ENCODE data around the gene KCNE4. TPM values are rescaled to one million over a fixed set of nuclear protein-coding genes. Genes with fewer than 3 reads are reported as not detected.

KCNE4 gene
- total and polyA plus RNA-seq, 9 of the 15 experiments (the other 6 are each of a cell fraction or from before 2014, with no cell fraction given) = not detected

- H3K9ac ChIP-seq (ENCODE audit: insufficient read depth in 1 of 2, low read depth in 2 of 2, low read length in 2 of 2) = no peak overlapping the region
- H3K4me2 ChIP-seq (ENCODE audit: insufficient read depth, low read length) = no peak overlapping the region
- ChIA-PET CTCF (ENCODE audit: low intra/inter-chr PET ratio) (no interaction called here), POLR2A (interaction anchor here (0.6 kb wide), 1 partner anchor 428 kb away, joined by 3 read pairs; no protein-coding TSS in a partner anchor)
- no peaks in the 10 kb centered on the region for H3K9me3 ChIP-seq (replicated peaks; ENCODE audit: control insufficient read depth, insufficient read depth, low read depth, low read length)
- H3K27ac ChIP-seq (ENCODE audit: extremely low read depth, low read depth, low read length) = peak overlapping the region; percentile 35; the same call in 1 of the 3 replicates
- ATAC-seq (no peak), FAIRE-seq (no peak), DNase-seq (ENCODE audit: extremely low read depth in 1 of 4, low spot score in 3 of 4) (peak in 2 of 4 experiments; percentile 11 to 25)
- peak overlapping the region; percentile 98 for H2AFZ ChIP-seq (ENCODE audit: low read depth, low read length)
- no peak overlapping the region for H3K4me3 ChIP-seq
- no peaks in the 10 kb centered on the region for H3K9me1 ChIP-seq (ENCODE audit: control insufficient read depth, insufficient read depth, low read length)
- no peaks in the 10 kb centered on the region for H3K36me3 ChIP-seq (ENCODE audit: control insufficient read depth, insufficient read depth, low read length)
- H3K4me1 ChIP-seq (replicated peaks in 1 of 2; ENCODE audit: control insufficient read depth in 2 of 2, insufficient read depth in 2 of 2, low read length in 2 of 2) = peaks cover 9 to 44% of the 10 kb centered on the region in 2 experiments; a peak in 4 of 5 replicates
- H3K79me2 ChIP-seq (ENCODE audit: control insufficient read depth, insufficient read depth, low read length) = no peaks in the 10 kb centered on the region
- H4K20me1 ChIP-seq (replicated peaks; ENCODE audit: control insufficient read depth, insufficient read depth, low read length) = no peaks in the 10 kb centered on the region
- WGBS (ENCODE audit: insufficient coverage, low coverage, missing lambda C conversion rate) = 63% methylated on average over 3 of the region's 4 CpGs
- in situ Hi-C loops (cut with MboI) (no loop called here), intact Hi-C loops (cut with micrococcal nuclease) (no loop called here)
- no TSS peak for BruUV-seq (replicated peaks)
- TF ChIP-seq PRDM10 (IDR thresholded peaks at IDR 0.05; ENCODE audit: partially characterized antibody) (peak; percentile 64), U2AF2 (optimal IDR thresholded peaks at IDR 0.05; ENCODE audit: low read depth, low read length) (no peak), RFX1 (IDR thresholded peaks at IDR 0.05) (peak; percentile 80), HNRNPH1 (optimal IDR thresholded peaks at IDR 0.05; ENCODE audit: low read depth, low read length) (no peak)
- H3K27me3 ChIP-seq (ENCODE audit: control insufficient read depth in 2 of 2, insufficient read depth in 2 of 2, low read length in 2 of 2) = no peaks in the 10 kb centered on the region
These were observed 5.6 kb downstream of the KCNE4 start for GRCh38 chr2:223057569-223057968.
